ENCODE data around the gene NOS1AP.
"Not testable (repeated sequence)": the region's sequence is repeated elsewhere in the genome, so short reads cannot be mapped to it uniquely, and the experiment has no call there.

The NOS1AP gene

DNA sequence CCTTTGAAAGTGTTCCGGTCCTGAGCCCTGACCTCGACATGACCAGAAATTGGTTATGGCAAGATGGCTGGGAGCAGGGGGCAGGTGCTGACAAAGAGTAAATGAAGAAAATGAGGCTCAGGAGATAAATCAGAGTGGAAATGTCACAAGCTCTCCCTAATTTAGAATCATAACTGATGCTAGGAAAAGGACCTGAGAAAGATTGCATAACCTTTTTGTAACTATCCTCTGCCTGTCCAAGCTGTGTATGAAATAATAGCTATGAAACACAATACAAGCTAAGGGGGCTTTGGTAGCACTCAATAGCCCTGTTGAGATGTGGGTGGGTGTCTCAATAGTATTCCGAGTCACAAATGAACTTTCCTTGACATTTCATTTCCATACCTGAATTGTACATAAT lies 12.9 kb upstream of the NOS1AP start:
- intact Hi-C loops (cut with DNase I; ENCODE audit: low total_unique reads): loop anchor here (5.0 kb wide), 2 partner anchors 221 to 336 kb away; no protein-coding TSS in a partner anchor
- peaks cover 0 to 12% of the 10 kb centered on the region in 2 donors for H3K27me3 ChIP-seq
- no peaks in the 10 kb centered on the region for H3K9me3 ChIP-seq
- DNase-seq: no peak
- no peak overlapping the region for H3K4me3 ChIP-seq
- H3K27ac ChIP-seq: no peak overlapping the region
- H3K4me1 ChIP-seq: peaks cover 0 to 3% (median 0%) of the 10 kb centered on the region in 4 donors
- no peaks in the 10 kb centered on the region for H3K36me3 ChIP-seq
- TF ChIP-seq, protein P1, sequence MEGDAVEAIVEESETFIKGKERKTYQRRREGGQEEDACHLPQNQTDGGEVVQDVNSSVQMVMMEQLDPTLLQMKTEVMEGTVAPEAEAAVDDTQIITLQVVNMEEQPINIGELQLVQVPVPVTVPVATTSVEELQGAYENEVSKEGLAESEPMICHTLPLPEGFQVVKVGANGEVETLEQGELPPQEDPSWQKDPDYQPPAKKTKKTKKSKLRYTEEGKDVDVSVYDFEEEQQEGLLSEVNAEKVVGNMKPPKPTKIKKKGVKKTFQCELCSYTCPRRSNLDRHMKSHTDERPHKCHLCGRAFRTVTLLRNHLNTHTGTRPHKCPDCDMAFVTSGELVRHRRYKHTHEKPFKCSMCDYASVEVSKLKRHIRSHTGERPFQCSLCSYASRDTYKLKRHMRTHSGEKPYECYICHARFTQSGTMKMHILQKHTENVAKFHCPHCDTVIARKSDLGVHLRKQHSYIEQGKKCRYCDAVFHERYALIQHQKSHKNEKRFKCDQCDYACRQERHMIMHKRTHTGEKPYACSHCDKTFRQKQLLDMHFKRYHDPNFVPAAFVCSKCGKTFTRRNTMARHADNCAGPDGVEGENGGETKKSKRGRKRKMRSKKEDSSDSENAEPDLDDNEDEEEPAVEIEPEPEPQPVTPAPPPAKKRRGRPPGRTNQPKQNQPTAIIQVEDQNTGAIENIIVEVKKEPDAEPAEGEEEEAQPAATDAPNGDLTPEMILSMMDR (IDR thresholded peaks at IDR 0.05): no peak

DNA sequence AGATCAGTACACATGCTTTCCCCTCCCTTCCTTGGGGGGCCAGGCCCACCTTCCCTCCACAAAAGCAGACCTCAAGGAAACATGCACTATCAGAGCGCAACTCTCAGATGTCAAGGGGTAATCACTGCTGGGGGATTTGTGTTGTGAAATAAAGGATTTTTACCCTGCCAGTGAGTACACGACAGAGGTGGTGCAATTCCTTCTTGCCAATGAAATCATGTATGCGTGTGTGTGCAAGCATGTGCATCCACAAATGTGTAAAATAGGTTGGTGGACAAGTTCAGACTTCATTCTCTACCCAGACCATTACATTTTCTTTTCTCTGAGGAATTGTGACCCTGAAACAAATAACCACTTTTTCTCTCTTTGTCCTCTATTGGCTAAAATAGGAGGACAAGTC lies 9.8 kb upstream of the NOS1AP start:
- Histone ChIP-seq H3K4me1 (peaks cover 0 to 3% (median 0%) of the 10 kb centered on the region in 4 donors), H3K27ac (no peak overlapping the region), H3K9me3 (no peaks in the 10 kb centered on the region), H3K4me3 (no peak overlapping the region), H3K27me3 (peaks cover 0 to 22% of the 10 kb centered on the region in 2 donors), H3K36me3 (no peaks in the 10 kb centered on the region)
- intact Hi-C loops (cut with DNase I; ENCODE audit: low total_unique reads): loop anchor here (5.0 kb wide), 2 partner anchors 218 to 333 kb away; no protein-coding TSS in a partner anchor
- TF ChIP-seq, protein P1 (IDR thresholded peaks at IDR 0.05): no peak
- DNase-seq: no peak

DNA sequence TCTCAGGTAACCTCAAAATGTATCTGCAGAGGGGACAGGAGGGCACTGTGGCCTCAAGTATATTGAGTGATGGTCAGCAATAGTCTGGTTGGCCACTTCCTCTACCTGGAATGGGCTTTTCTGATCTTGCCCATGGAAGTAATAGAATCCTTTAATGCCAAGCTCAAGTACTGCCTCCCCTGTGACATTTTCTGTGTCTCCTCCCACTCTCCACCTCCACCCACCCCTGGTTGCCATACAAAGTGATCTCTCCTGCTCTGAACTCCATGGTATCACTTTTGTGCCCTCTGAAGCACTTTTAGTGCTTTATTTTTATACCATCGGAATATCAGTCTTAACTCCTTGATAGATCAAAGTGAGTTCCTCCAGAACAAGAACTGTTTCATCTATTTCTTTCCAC lies 9.2 kb upstream of the NOS1AP start:
- Histone ChIP-seq H3K4me3 (no peak overlapping the region), H3K36me3 (no peaks in the 10 kb centered on the region), H3K4me1 (peaks cover 0 to 3% (median 0%) of the 10 kb centered on the region in 4 donors), H3K27me3 (peaks cover 0 to 23% of the 10 kb centered on the region in 2 donors), H3K9me3 (no peaks in the 10 kb centered on the region), H3K27ac (no peak overlapping the region)
- TF ChIP-seq, protein P1 (IDR thresholded peaks at IDR 0.05): no peak
- intact Hi-C loops (cut with DNase I; ENCODE audit: low total_unique reads): no loop called here
- DNase-seq: no peak

DNA sequence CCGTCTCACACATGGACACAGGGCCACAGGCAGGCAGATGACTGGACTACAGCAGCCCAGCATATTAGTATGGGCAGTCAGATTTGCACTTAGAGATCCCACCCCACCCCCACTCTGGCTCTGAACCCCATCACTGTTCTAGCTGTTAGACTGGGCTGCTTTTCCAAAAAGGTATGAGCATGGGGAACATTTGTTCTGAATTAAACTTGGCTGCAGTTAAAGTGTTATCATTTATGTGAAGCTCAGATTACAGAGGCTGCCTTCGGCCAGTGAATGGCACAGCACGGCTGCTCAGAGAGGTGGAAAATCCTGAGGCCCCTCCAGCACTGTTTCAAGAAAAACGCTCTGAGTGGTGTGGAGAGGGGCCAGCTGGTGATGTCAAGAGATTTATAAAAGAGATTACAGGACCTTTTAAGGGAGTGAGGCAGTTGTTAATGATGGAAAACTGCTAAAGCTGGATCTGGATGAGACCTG lies 6.9 kb upstream of the NOS1AP start:
- Histone ChIP-seq H3K27ac (no peak overlapping the region), H3K4me3 (no peak overlapping the region), H3K27me3 (peaks cover 0 to 38% of the 10 kb centered on the region in 2 donors), H3K36me3 (no peaks in the 10 kb centered on the region), H3K9me3 (no peaks in the 10 kb centered on the region), H3K4me1 (no peaks in the 10 kb centered on the region)
- TF ChIP-seq, protein P1 (IDR thresholded peaks at IDR 0.05): no peak
- intact Hi-C loops (cut with DNase I; ENCODE audit: low total_unique reads): no loop called here
- DNase-seq: no peak

DNA sequence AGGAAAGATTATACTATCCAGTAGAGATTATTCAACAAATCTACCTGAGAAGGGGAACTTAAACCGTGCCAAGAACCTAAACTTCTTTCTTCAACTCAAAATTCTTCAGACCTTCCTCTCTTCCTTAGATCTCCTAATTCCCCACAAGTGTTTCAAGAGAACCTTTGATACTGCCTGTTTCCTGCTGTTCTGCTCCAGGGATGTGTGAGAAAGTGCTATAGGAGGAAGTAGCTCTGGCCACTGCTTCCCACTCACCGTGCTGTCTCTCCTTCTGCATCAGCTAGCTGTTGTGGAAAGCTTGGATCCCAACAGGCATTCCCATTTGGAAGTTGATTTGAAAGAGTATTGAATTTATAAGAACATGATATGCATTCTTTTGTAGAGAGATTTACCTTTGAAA lies 4.5 kb upstream of the NOS1AP start:
- no peak overlapping the region for H3K27ac ChIP-seq
- intact Hi-C loops (cut with DNase I; ENCODE audit: low total_unique reads): no loop called here
- H3K4me3 ChIP-seq: no peak overlapping the region
- peaks cover 0 to 47% of the 10 kb centered on the region in 2 donors for H3K27me3 ChIP-seq
- no peak for DNase-seq
- H3K36me3 ChIP-seq: no peaks in the 10 kb centered on the region
- TF ChIP-seq, protein P1 (IDR thresholded peaks at IDR 0.05): no peak
- H3K4me1 ChIP-seq: peaks cover 0 to 8% (median 4%) of the 10 kb centered on the region in 4 donors
- no peaks in the 10 kb centered on the region for H3K9me3 ChIP-seq

DNA sequence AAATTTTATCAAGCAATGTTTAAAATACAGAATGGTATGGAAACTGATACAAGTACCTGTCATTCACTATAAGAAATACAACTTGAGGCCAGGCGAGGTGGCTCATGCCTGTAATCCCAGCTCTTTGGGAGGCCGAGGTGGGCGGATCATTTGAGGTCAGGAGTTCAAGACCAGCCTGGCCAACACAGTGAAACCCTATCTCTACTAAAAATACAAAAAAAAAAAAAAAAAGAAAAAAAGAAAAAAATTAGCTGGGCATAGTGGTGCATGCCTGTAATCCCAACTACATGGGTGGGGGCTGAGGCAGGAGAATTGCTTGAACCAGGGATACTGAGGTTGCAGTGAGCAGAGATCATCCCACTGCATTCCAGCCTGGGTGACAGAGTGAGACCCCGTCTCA lies 2.7 kb upstream of the NOS1AP start:
- Histone ChIP-seq H3K4me1 (peaks cover 0 to 23% (median 12%) of the 10 kb centered on the region in 4 donors), H3K27me3 (peaks cover 0 to 46% of the 10 kb centered on the region in 2 donors)
- H3K4me3 ChIP-seq; H3K27ac ChIP-seq; DNase-seq; H3K36me3 ChIP-seq; intact Hi-C loops (cut with DNase I; ENCODE audit: low total_unique reads); H3K9me3 ChIP-seq: not testable (repeated sequence)

Measured in tibial artery (tissue), 4 donors.